Peyer's patch (tissue), 4 donors: ENCODE data around the gene NAA11.

Experiments
- POLR2A ChIP-seq, 2 donors: fragments of 450-650 bp; IDR thresholded peaks; one replicate each; pipeline ENCODE4 v1.5.1; 2017; ENCODE audit warnings: antibody characterized with exemption in 2 of 2, mild to moderate bottlenecking in 2 of 2, moderate library complexity in 2 of 2
- TF ChIP-seq, protein P1 (sequence below), 6 experiments: fragments of 450-650 bp in 4 of 6; fragments of 200-600 bp in 2 of 6; sonication (generic) in 1 of 6; IDR thresholded peaks; one replicate each; pipeline ENCODE4 v1.5.1; 2017 to 2019; ENCODE audit warnings: antibody characterized with exemption in 6 of 6, mild to moderate bottlenecking in 3 of 6, moderate library complexity in 1 of 6

DNA sequence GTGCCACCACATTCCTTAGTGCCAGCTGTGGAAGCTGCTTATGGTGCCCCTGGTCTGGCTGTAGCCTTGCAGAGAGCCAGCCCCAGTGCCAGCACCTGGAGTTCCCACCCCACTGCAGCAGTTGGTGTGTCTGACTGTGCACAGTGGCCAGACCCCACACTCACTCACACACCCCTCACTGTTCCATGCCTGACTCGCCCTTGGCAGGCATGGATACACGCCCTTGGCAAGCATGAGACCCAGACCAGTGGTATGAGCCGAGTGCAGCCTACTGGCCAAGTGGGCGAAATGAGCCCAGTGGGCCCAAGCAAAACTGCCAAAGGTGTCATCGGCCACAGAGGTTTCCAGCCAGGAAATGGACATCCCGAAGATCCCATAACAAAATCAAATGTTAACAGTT, 27.4 kb downstream of the NAA11 start:
- TF ChIP-seq, protein P1, sequence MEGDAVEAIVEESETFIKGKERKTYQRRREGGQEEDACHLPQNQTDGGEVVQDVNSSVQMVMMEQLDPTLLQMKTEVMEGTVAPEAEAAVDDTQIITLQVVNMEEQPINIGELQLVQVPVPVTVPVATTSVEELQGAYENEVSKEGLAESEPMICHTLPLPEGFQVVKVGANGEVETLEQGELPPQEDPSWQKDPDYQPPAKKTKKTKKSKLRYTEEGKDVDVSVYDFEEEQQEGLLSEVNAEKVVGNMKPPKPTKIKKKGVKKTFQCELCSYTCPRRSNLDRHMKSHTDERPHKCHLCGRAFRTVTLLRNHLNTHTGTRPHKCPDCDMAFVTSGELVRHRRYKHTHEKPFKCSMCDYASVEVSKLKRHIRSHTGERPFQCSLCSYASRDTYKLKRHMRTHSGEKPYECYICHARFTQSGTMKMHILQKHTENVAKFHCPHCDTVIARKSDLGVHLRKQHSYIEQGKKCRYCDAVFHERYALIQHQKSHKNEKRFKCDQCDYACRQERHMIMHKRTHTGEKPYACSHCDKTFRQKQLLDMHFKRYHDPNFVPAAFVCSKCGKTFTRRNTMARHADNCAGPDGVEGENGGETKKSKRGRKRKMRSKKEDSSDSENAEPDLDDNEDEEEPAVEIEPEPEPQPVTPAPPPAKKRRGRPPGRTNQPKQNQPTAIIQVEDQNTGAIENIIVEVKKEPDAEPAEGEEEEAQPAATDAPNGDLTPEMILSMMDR (IDR thresholded peaks at IDR 0.05) = no peak
- TF ChIP-seq POLR2A (IDR thresholded peaks at IDR 0.05) = no peak
